GM18861 (cell line): ENCODE results near the gene NRP2.

Source experiments
- ATAC-seq: cut with Tn5 transposase; IDR thresholded peaks from one replicate; pipeline ENCODE4 v1.9.1; 2021; ENCODE audit not compliant: unreplicated experiment

The NRP2 gene

DNA sequence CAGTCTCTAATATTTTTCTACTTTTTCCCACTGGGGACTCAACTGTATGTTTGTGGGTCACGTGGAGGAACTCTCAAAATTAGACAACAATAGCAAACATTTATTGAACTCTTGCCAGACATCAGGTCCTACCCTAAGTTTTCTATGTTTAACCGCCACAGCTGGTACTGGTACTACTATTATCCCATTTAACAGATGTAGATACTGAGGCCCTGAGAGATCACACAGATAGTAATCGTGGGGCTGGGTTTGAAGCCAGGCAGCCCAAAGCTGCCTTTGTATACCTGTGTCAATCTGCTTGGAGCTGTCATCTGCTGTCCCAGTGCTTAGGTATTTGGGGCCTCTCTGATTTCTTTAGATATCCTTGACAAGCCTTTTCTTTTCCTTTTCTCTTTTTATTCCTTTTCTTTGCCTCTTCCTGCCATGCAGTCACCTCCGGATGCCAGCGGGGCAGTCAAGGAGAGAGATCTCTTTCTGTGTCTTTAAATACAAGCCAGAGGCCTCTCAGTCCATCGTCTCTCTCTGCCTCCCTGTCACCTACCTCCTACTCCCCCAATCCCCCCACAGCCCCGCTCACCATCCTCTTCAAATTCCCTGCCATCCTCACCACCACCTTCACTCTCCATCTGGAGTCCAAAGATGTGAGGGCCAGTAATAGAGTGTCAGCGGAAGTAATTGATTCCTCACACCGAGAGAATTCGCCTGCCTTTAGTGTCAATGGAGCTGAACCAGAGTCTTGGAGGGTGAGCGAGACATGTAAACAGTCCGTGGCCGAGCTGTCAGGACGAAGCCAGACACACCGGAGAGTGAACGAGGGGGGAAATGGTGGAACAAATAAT lies 23.4 kb downstream of the NRP2 start:
- ATAC-seq, result no peak

DNA sequence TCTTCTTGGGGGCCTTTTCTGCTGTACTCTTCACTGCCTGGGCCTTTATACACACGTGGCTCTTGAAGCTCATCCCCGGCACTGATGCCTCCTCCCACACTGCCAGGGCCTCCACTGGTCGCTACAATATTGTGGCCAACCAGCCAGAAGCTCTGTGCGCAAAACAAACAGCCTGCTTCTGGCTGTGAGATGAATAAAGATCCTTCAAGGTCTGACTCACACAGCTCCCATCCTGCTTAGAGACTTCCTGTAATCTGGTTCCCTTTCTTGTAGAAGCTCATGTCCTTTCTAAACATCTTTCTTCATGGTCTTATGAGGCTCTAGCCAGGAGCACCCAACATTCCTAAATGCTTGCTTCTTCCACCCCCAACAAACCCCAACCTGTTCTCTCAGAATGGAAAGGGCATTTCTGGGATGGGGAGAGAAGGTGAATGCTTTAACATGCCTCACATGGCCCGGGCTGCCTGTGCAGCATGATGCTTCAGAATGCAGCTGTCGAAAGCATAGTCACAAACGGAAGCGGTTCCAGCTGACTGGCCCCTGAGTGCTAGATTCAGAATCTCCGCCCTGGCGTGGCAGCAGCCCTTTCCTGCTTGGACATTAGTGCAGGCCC lies 24.6 kb downstream of the NRP2 start:
- peak; percentile 94 for ATAC-seq

DNA sequence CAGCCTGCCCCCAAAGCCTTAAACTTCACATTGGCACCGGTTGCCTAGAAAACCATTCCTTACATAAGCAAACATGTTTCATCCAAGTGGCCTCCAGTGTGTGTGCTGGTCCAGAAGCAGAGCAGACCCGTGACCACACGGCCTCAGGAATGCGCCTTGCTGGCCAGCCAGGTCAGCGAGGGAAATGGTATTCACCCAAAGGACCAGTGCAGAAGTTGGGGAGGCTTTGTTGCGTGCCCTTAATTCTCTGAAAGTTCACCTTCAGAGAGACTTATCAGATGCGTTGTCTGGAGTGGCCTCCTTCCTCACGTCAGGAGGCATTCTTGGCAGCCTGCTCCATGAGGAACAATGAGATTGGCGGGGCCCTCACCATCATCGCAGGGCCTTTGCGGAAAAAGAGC lies 25.9 kb downstream of the NRP2 start:
- no peak for ATAC-seq

DNA sequence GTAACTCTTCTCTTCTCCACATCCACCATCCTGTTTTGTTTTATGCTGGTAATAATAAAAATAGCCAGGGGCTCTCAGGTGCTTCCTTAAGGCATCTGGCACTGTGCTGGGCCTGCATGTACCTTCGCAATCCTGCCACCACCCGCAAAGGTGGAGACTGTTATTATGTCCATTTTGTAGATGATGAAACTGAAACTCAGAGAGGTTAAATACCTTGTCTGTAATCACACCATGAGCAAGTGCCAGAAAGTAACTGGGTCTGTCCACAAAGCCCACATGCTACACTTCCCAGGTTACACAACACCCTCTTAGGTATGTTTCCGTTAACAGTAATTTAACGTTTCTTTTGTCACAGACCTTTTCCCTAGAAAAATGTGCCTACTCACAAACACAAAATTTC lies 27.0 kb downstream of the NRP2 start:
- ATAC-seq, result no peak

DNA sequence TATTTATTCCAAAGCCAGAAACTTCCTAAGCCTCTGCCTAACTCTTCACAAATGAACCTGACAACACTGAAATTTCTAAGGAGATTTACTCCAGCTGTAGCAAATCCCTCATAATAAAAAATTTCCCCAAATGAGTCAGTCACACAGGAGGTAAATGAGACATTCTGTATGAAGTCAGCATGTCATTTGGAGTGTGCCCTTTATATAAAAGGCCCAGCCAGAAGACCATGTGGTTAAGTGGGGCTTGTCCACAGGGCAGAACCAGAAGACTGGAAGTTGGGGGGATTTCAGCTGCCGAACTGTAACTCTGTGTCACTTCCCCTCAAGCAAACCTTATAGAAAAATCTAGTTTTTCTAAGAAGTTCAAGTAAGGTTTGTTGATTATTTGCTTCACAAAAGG lies 30.2 kb downstream of the NRP2 start:
- no peak for ATAC-seq

DNA sequence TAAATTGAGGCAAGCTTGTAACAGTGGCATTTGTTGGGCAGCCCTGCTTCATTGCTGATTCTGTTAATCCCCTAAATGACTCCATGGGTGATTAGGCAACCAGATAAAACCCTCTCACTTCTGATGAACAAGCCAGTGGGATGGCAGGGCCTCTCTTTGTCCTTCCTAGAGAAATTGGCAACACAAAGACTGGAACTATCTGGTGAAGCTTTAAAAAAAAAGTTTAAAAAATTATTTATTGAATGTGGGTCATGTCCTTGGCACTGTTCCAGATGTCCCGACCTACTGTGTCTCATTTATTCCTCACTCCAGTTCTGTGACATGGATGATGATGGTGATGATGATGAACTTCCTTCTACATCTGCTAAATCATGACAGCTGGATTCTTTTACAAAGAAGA lies 30.8 kb downstream of the NRP2 start:
- ATAC-seq, result no peak

DNA sequence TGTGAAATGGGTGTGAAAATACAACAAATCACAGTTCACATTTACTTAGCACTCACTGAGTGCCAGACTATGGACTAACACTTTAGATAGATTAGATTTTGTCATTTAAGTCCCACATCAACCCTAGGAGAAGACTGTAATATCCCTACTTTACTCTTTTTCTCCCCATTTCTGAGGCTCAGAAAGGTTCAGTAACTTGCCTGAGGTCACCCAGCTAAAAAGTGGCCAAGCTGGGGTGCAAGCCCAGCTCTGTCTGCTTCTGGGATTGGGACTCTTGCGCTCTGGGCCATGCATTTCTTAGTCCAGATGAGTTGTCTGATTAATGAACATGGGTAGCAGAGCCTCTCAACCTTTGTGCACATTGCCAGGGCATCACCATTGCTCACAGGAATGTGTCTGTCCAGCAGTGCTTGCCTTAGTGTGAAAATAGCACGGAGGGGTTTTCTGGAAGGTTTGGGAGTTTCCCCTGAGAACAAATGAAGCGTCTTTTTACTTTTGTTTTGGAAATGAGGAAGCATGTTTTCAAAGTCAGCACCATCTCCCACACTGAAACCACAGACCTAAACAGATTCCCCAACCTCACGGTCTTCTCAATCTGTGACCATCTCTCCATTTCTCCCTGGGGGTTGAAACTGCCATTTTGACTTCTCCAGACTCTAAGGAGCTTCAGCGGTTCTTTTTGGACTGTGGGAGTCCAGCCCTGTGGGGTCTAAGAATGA lies 31.9 kb downstream of the NRP2 start:
- peak; percentile 65 for ATAC-seq

DNA sequence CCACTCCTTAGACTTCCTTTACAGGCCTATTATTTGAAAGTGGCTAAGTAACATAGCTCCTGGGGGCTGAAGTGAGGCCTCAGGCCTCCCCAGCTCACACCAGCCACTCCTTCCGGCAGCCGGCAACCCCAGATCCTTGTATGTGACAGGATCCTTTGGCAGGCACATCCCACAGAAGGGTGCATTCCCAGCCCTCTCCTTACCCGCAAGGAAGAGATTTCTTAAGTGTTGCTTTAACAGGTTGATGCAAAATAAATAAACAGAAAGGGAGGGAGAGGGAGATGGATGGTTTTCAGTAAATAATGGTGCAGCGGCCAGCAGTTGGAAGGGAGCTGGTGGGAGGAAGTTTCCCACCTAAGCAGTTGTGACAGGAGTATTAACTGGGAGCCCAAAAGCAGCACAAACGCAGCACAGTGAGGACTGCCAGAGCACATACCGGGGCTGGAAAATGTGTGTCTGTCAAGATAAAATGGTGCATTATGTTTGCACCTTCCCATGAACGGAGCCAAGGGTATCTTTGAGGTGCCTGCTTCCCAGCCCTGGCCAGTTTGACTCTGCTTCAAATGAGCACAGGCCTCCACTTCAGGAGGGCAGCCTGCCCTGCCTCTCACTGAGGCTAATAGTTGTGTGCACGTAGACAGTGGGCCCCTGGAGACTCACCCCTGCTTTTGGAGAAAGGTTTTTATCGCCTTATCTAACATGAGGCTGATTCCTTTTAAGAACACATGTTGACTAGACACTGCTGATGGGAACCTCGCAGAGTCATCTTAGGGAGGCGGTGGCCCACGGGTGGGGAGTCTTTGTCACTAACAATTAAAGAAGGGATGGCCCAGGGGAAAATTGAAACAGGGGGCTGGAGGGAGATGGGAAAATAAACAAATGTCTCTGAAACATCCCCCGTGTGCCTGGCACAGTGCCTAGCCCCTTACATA lies 32.8 kb downstream of the NRP2 start:
- ATAC-seq, result peak; percentile 3

DNA sequence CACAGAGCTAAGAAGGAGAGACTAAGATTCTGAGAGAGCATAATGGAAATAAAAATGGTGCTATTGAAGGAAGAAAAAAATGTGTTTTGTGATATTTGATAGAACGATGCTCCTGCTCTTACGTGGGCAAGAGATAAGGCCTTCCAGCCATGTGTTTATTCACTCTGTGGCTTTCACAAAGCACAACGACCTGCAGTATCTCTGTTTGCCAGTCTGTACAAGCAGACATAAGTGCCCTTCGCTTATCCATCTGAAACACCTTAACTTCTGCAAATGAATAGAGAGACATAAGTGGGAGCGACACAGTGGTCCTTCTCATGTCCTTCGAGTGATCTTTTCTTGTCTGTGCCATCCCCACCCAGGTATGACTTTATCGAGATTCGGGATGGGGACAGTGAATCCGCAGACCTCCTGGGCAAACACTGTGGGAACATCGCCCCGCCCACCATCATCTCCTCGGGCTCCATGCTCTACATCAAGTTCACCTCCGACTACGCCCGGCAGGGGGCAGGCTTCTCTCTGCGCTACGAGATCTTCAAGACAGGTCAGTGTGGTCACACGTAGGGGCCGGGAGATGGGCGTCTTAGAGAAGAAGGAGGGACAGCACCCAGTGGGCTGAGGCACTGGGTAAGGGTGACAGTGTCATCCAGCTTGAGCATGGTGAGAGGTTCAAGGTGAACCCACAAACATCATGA lies 33.7 kb downstream of the NRP2 start:
- ATAC-seq, result no peak

DNA sequence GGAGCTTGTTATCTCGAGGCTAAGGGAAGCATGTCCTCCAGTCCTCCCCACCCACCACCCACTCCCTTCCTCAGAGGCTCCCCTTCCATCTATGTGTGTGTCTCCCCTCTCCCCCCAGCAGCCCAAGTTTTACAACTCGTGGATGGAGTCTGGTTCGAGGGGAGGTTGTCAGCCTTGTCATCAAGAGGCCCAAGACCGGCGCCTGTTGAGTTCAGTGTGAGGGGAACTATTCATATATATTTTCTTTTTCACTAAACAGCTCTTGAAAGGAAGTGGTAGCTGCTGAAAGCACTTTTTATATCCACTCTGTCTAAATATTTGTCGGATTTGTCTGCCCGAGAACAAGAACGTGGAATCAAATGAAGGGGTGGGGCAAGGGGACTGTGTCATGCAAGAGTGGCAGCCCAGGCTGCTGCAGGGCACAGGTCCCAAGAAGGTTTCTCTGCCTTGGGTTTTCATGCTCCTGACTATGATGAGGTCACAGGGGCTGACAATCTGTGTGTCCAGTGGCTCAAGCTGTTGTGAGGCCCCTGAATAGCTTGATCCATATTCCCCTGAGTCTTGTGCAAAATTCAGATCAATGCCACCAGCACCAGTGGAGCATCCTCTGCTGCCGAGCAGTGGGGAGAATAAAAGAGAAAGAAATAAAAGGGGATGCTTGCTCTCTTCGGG lies 35.0 kb downstream of the NRP2 start:
- ATAC-seq, result no peak

DNA sequence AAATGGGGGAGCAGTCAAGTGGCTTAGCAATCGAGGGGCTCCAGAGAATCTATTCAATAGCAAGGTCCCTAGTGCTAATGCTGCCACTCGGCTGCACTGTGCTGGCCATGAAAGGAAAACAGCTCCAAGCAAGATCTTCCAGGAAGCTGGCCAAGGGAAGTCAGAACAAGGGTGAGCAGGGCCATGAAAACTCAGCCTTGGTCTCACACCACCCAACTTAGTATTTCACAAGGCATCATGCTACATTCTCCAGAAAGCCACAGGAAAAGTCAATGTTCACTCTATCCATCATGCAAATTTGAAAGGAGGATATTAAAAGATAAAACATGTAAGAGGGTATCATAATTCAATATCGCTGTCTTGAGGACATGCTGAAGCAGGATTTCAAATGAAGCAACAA lies 35.7 kb downstream of the NRP2 start:
- no peak for ATAC-seq

DNA sequence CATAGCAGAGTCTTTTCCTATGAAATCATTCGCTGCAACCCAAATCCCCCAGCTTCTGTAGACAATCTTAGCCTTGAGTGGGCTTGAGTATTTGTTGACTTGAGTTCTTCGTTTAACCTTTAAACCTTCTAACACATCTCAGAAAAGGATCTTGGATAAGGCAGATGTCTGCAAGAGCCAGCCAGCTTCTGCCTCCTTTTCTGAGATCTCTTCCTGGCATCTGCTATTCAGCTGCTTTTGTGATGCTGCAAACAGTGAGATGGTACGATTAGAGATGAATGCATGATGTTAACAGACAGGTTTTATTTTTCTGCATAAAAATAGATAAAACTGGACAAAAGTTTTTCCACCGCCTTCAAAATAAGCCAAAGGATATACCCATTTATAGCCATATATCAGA lies 37.5 kb downstream of the NRP2 start:
- no peak for ATAC-seq

DNA sequence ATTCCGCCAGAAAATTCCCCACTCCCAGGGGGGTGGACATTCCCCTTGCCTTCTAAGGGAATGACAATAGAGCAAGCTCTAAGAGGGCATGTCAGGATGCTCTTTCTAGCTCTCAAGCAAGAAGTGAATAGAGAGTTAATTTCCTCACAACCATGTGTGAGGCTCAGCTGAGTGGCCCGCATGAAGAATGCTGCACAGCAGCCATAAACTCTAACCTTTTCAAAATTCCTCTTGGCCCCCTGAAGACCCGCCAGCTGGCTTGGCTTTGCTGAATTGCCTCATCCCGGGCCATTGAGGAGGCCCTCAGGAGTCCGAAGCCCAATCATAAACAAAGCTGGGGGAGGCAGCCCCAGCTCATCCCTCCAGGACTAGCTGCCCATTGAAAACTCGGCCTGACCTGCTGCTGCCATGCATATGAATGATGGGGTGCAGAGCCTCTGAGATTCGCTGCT lies 38.2 kb downstream of the NRP2 start:
- no peak for ATAC-seq

DNA sequence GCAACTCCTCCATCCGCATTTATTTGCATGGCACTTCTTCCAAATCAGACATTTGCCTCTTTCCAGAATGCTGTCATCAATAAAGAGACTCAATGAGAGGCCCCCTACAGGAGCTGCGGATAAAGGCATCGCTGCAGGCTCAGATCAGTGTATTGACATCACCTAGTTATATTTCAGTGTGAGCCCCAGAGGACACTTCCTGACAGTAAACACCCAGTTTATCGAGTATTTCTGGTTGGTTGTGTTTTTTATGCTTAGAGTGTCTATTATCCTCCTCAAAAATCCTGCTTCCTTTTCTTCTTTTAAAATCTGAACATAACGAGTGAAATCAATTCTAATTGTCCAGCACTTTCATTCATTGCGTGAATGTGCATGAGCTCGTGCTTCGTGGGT lies 38.8 kb downstream of the NRP2 start:
- ATAC-seq, result peak; percentile 47

DNA sequence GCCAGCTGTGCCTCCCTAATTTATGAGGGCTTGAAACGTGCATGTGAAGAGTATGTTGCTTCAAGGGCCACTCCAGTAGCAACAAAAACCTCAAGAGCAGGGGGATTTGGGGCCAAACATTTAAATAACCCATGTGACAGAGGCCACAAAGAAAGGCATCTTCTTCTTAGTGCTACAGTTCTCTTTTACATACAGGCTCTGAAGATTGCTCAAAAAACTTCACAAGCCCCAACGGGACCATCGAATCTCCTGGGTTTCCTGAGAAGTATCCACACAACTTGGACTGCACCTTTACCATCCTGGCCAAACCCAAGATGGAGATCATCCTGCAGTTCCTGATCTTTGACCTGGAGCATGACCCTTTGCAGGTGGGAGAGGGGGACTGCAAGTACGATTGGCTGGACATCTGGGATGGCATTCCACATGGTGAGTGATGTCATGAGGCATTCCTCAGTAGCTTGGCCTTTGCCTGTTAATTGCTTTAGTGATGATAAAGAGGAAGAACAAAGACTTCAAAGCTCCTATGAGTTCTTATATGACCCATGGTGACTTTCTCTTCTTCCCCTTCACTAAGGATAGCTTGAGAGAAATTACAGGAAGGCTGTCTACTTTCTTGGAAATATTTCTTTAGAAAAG lies 40.1 kb downstream of the NRP2 start:
- ATAC-seq, result no peak

DNA sequence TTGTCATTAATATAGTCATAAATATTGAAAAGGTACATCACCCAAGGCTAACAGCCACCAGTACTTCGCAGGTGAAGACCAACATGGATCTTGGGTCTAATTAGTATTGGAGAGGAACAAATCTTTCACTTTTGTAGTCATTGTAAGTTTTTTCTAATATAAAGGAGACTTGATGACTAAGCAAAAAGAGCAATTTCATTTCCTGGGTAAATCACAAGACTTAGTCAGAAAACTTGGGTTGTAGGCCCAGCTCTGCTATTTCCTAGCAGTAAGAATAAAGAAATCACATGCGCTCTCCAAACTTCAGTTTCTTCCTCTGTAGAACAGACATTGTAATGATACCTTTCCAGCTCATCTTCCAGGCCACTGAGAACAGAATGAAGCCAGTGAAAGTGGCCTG lies 40.9 kb downstream of the NRP2 start:
- ATAC-seq, result no peak

DNA sequence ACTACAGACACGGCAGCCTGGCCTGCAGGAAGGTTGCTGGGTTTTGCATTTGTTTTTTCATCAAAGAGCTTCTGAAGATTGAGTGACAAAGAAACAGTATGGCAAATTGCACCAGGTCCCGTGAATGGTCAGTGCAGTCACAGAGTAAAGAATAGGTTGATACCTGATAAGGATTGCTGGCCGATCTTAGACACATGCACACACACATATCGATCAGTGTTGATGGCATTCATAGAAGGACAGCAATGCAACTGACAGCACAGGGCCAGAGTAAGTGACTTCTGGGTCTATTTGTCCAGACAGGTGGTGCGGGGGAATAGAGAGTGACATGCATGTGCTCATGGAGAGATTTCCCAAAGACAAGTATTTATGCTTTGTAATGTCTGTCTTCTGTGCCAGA lies 42.8 kb downstream of the NRP2 start:
- no peak for ATAC-seq

DNA sequence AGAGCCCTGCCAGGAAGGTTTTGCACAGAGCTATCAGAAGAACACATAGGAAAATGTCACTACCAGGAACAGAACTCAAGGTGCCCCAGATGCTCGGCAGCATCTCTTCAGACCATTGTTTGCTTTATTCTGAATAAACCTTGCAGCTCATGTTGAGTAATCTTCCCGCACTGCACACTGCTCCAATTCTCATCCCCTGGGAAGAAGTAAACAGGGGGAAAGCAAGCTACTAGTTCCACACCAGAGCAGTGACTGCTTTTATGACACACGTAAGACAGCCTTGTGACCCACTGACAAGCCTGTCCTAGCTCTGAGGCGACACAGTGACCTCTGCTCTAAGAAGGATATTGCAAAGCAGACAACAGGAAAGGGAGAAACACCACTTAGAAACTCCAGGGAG lies 44.2 kb downstream of the NRP2 start:
- ATAC-seq, result no peak

DNA sequence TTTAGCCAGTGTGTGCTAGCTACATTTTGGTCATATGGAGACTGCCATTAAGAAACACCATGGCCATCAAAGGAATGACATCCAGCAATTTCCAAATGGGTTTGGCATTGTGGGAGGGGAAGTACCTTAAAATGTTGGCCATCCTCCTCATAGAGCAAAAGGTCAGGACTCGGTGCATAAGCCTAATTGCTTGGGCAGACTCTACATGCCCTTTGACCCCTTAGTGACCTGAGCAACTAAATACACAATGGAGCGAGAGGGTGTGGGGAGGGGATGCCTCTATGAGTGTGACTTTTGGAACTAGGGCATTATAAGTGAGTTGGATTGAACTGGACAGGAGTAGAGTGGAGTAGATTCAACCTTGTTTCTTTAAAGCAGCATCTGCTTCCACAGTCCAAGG lies 44.9 kb downstream of the NRP2 start:
- no peak for ATAC-seq
